Neuron (in vitro differentiated cells): ENCODE data around the gene TOMM7.
"Not testable (repeated sequence)": the region's sequence is repeated elsewhere in the genome, so short reads cannot be mapped to it uniquely, and the experiment has no call there.

Source experiments
- H2AFZ ChIP-seq: one replicate; pipeline ENCODE4 v1.6.1; 2013; ENCODE audit warnings: low read depth, mild to moderate bottlenecking, inconsistent platforms, low read length, moderate library complexity
- H3K27me3 ChIP-seq: one replicate; pipeline ENCODE4 v1.6.1; 2013; ENCODE audit warnings: low read length; ENCODE audit not compliant: insufficient read depth
- H3K36me3 ChIP-seq: one replicate; pipeline ENCODE4 v1.6.1; 2013; ENCODE audit warnings: low read length; ENCODE audit not compliant: insufficient read depth
- H3K4me1 ChIP-seq: one replicate; pipeline ENCODE4 v1.6.1; 2013; ENCODE audit warnings: low read length; ENCODE audit not compliant: insufficient read depth
- H3K4me3 ChIP-seq: 2 replicates; pipeline ENCODE4 v1.5.1; 2013; ENCODE audit warnings: mild to moderate bottlenecking, low read length, moderate library complexity
- H3K9me3 ChIP-seq: one replicate; pipeline ENCODE4 v1.6.1; 2013; ENCODE audit warnings: low read length

TOMM7 gene

GRCh38 chr7:22781230-22781711 lies 41.4 kb downstream of the TOMM7 start:
- Histone ChIP-seq H3K4me3 (no peak overlapping the region), H3K27me3 (no peaks in the 10 kb centered on the region), H3K36me3 (no peaks in the 10 kb centered on the region), H2AFZ (no peak overlapping the region), H3K4me1 (no peaks in the 10 kb centered on the region), H3K9me3 (no peaks in the 10 kb centered on the region)

- not testable (repeated sequence) for H3K9me3 ChIP-seq, H3K4me1 ChIP-seq, H3K36me3 ChIP-seq, H2AFZ ChIP-seq, H3K27me3 ChIP-seq, H3K4me3 ChIP-seq
These were observed 42.8 kb downstream of the TOMM7 start for GRCh38 chr7:22779730-22780323.

- Histone ChIP-seq H3K9me3 (no peaks in the 10 kb centered on the region), H3K4me3 (no peak overlapping the region), H3K4me1 (no peaks in the 10 kb centered on the region), H3K36me3 (no peaks in the 10 kb centered on the region), H2AFZ (no peak overlapping the region), H3K27me3 (no peaks in the 10 kb centered on the region)
These were observed 45.7 kb downstream of the TOMM7 start for GRCh38 chr7:22776964-22777363.

- Histone ChIP-seq H3K4me1 (no peaks in the 10 kb centered on the region), H3K4me3 (no peak overlapping the region), H3K36me3 (no peaks in the 10 kb centered on the region), H3K9me3 (no peaks in the 10 kb centered on the region), H2AFZ (no peak overlapping the region), H3K27me3 (no peaks in the 10 kb centered on the region)
These were observed 49.8 kb downstream of the TOMM7 start for GRCh38 chr7:22772885-22773284.

- Histone ChIP-seq H2AFZ (no peak overlapping the region), H3K4me1 (no peaks in the 10 kb centered on the region), H3K36me3 (no peaks in the 10 kb centered on the region), H3K9me3 (no peaks in the 10 kb centered on the region), H3K27me3 (no peaks in the 10 kb centered on the region), H3K4me3 (no peak overlapping the region)
These were observed 50.8 kb downstream of the TOMM7 start for GRCh38 chr7:22771872-22772228.

- Histone ChIP-seq H3K4me1 (no peaks in the 10 kb centered on the region), H3K9me3 (no peaks in the 10 kb centered on the region), H3K4me3 (no peak overlapping the region)
These were observed 51.3 kb downstream of the TOMM7 start for GRCh38 chr7:22771194-22771871.

GRCh38 chr7:22765609-22766008 lies 57.0 kb downstream of the TOMM7 start:
- Histone ChIP-seq H3K36me3 (no peaks in the 10 kb centered on the region), H3K4me3 (no peak overlapping the region), H3K27me3 (no peaks in the 10 kb centered on the region), H2AFZ (no peak overlapping the region), H3K4me1 (no peaks in the 10 kb centered on the region), H3K9me3 (no peaks in the 10 kb centered on the region)

More at GRCh38 chr7:22771194-22771871, 51.3 kb downstream of the TOMM7 start:
- Histone ChIP-seq H3K36me3 (no peaks in the 10 kb centered on the region), H3K27me3 (no peaks in the 10 kb centered on the region), H2AFZ (no peak overlapping the region)
